HTR-8/SVneo (cell line): ENCODE measurements around the gene KRT38.
"Not testable (repeated sequence)": the region's sequence is repeated elsewhere in the genome, so short reads cannot be mapped to it uniquely, and the experiment has no call there.

Source experiments
- DNase-seq: peaks from one replicate; pipeline ENCODE4 v3.0.0; 2011; ENCODE audit warnings: low spot score, mixed read lengths; ENCODE audit not compliant: insufficient read length
- FAIRE-seq: peaks from 2 replicates; lab custom pipeline; 2011; peaks lifted over from hg19 to GRCh38; lab: Jason Lieb, UNC

Gene KRT38

GRCh38 chr17:41428591-41429291 is 12.0 kb downstream of the KRT38 start:
- DNase-seq (no peak), FAIRE-seq (no peak)

GRCh38 chr17:41424111-41424635 is 16.6 kb downstream of the KRT38 start, which contains the start of gene KRT37:
Gene KRT37 (minus strand): TSS chr17:41424585. CDS start chr17:41424523, 62 bp downstream.
- peak; percentile 69 for FAIRE-seq

GRCh38 chr17:41422586-41422985 is 18.2 kb downstream of the KRT38 start:
- DNase-seq, FAIRE-seq: not testable (repeated sequence)

More at GRCh38 chr17:41424111-41424635, 16.6 kb downstream of the KRT38 start, which contains the start of gene KRT37:
- DNase-seq = no peak

GRCh38 chr17:41421617-41422016 is 19.2 kb downstream of the KRT38 start:
- DNase-seq = no peak
- FAIRE-seq = no peak

GRCh38 chr17:41421116-41421515 is 19.7 kb downstream of the KRT38 start:
- peak; percentile 65 for DNase-seq
- peak; percentile 72 for FAIRE-seq

GRCh38 chr17:41420134-41420533 is 20.6 kb downstream of the KRT38 start:
- FAIRE-seq = no peak
- DNase-seq = no peak

GRCh38 chr17:41419716-41420115 is 21.1 kb downstream of the KRT38 start:
- FAIRE-seq (no peak), DNase-seq (no peak)

- no peak for DNase-seq
- no peak for FAIRE-seq
Observed at GRCh38 chr17:41418116-41418860, 22.5 kb downstream of the KRT38 start.

GRCh38 chr17:41417576-41418015 is 23.2 kb downstream of the KRT38 start:
- FAIRE-seq = peak; percentile 42
- no peak for DNase-seq

GRCh38 chr17:41417127-41417526 is 23.7 kb downstream of the KRT38 start:
- no peak for DNase-seq
- FAIRE-seq = no peak

GRCh38 chr17:41416479-41416878 is 24.3 kb downstream of the KRT38 start:
- no peak for FAIRE-seq
- DNase-seq = no peak

- FAIRE-seq = peak; percentile 55
- no peak for DNase-seq
Observed at GRCh38 chr17:41415833-41416335, 24.9 kb downstream of the KRT38 start.

- FAIRE-seq (no peak), DNase-seq (no peak)
Observed at GRCh38 chr17:41415411-41415810, 25.4 kb downstream of the KRT38 start.

GRCh38 chr17:41413982-41414381 is 26.8 kb downstream of the KRT38 start:
- no peak for DNase-seq
- FAIRE-seq = no peak

- FAIRE-seq = peak; percentile 40
- DNase-seq = no peak
Observed at GRCh38 chr17:41413353-41413957, 27.3 kb downstream of the KRT38 start.

GRCh38 chr17:41411072-41411840 is 29.5 kb downstream of the KRT38 start:
- FAIRE-seq (peak; percentile 36), DNase-seq (no peak)

GRCh38 chr17:41407226-41407625 is 33.6 kb downstream of the KRT38 start:
- FAIRE-seq (no peak), DNase-seq (no peak)

- DNase-seq (no peak), FAIRE-seq (peak; percentile 4)
Observed at GRCh38 chr17:41406205-41406604, 34.6 kb downstream of the KRT38 start.

GRCh38 chr17:41404024-41404671 is 36.6 kb downstream of the KRT38 start:
- FAIRE-seq = peak; percentile 51
- peak; percentile 88 for DNase-seq
